DOHH2 (cell line): Measurements from ENCODE around the gene ENO2.

Experiments used
- CTCF ChIP-seq: fragments of 200-600 bp; sonication (generic); IDR thresholded peaks from one replicate; pipeline ENCODE4 v1.5.1; 2014; ENCODE audit warnings: antibody characterized with exemption, mild to moderate bottlenecking, low read depth, low read length; ENCODE audit not compliant: poor library complexity, severe bottlenecking
- EZH2phosphoT487 ChIP-seq: fragments of 200-600 bp; sonication (generic); IDR thresholded peaks from 2 replicates; pipeline ENCODE4 v1.6.1; 2017; ENCODE audit warnings: borderline replicate concordance, mild to moderate bottlenecking, antibody characterized with exemption, low read length, moderate library complexity, mixed read lengths

GRCh38 chr12:6866163-6866919, 48.0 kb upstream of the ENO2 start:
- TF ChIP-seq CTCF (no peak), EZH2phosphoT487 (no peak)
